NCI-H2227 treated with DMSO at 0.1 percent for 48 hours (cell line): ENCODE results near the gene CXCR3.
"Not testable (repeated sequence)": the region's sequence is repeated elsewhere in the genome, so short reads cannot be mapped to it uniquely, and the experiment has no call there.

Experiments used
- DNase-seq: peaks from one replicate; lab custom pipeline; 2025; lab: John Stamatoyannopoulos, UW

Gene CXCR3

DNA sequence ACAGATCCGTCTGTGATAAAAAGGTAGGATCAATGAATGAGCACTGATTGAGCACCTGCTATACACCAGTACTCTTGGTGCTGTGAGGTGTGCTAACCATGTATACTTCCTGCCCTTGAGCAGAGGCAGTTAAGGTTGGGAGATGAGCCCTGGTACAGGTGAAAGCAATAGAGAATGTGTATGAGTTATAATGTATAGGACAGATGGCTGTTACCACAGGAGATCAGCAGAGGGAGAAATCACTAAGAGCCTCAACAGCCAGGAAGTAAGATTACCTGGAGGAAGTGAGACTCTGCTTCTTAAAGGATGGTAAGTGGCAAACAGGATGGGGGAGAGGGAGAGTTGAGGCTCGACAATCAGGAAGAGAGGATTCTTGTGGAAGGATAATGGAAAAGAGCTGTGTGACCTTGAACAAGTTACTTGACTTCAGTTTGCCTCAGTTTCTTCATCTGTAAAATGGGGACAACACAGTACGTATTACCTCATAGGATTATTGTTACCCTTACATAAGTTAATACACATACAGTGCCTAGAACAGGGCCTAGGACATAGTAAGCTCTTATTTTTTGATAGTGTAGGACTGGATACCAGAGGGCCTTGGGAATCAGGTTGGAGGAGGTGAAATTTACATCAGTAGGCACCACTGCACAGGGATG lies 9.1 kb downstream of the CXCR3 start:
- no peak for DNase-seq

DNA sequence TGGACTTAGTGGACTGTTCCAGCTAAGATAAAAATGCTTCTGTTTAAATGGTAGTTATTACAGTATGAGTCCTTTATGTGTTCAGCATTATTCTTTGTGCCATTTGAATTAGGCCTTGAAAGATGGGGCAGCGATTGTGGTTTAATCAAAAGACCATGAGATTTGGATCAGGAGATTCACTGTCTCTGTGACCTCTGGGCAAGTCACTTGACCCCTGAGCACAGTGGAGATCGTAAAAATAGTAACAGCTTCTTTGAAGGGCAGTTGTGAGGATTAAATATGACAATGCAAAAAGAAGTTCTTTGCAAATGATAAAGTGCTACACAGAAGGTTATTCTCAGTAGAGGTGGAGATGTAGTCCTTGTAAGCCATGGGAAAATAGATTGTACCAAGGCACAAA lies 10.8 kb downstream of the CXCR3 start:
- DNase-seq, result no peak

DNA sequence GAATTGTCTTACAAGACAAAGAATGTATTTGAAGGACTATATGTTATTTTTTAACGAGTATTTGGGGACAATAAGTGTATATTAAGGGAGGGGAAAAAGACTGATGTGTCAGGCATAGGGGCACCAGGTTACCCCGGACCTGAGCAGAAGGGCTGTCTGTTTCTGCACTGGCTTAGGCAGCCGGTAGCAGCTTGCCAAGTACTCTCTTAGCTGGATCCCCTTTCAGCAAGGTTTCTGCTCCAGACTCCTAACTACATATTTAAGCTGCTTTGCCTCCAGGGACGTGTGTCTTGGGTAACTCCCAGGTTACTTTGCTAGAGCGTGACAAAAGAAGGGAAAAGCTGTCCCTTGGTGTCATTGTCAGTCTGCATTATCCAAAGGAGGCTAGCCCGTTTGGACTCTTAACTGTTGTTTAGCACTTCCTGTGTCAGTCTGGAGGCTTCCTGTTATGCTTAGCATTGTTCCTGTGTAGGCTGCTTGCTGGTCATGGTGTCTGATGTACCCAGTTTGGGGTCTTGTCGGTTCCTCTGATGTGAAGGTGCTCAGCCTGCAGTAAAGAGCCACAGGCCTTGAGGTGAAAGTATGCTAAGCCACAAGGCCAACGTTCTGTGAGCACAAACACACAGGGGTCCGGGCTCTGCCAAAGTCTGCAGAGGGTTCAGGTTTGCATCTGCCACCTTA lies 11.6 kb downstream of the CXCR3 start:
- no peak for DNase-seq

DNA sequence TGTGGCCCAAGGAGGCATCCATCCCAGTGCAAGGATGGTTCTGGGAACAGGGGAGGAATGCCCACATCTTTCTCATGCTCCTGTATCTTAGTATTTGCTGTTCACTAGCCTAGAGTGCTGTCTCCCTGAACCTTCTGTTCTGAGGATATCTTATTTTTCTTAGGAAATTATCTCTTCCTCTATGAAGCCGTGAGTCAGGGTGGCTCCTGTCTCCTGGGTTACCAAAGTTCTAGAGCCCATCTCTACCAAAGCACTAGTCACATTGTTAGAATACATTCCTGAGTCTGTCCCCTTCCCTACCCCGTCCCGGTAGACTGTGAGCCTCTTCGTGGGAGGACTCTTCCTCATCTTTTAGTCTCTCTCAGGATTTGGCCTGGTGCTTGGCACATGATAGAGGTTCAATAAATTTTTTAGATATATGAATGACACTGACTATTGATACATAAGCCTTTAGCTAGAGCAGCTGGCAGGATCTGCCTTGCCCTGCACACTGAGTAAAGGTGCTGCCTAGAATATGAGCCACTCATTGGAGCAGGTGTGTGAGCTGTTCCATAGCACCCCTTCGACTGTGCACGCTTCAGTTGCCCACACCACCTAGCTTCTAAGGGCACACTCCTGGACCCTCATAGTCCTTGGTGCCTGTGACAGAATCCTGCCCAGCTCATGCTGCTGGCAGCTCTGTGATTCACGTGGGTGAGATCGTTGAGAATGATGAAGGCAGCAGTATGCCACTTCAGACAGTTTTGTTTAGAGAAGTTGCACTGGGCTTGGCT lies 13.3 kb downstream of the CXCR3 start:
- no peak for DNase-seq

DNA sequence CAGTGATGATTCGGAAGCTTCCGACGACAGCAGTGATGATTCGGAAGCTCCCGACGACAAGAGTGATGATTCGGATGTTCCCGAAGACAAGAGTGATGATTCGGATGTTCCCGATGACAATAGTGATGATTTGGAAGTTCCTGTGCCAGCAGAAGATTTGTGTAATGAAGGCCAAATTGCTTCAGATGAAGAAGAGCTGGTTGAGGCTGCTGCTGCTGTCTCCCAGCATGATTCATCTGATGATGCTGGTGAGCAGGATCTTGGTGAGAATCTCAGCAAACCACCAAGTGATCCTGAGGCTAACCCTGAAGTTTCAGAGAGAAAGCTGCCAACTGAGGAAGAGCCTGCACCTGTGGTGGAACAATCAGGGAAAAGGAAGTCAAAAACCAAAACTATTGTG lies 14.2 kb downstream of the CXCR3 start:
- no peak for DNase-seq

DNA sequence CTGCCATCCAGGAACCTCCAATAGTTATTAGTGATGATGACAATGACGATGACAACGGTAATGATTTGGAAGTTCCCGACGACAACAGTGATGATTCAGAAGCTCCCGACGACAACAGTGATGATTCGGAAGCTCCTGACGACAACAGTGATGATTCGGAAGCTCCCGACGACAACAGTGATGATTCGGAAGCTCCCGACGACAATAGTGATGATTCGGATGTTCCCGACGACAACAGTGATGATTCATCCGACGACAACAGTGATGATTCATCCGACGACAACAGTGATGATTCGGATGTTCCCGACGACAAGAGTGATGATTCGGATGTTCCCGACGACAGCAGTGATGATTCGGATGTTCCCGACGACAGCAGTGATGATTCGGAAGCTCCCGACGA lies 14.7 kb downstream of the CXCR3 start:
- DNase-seq, result no peak

DNA sequence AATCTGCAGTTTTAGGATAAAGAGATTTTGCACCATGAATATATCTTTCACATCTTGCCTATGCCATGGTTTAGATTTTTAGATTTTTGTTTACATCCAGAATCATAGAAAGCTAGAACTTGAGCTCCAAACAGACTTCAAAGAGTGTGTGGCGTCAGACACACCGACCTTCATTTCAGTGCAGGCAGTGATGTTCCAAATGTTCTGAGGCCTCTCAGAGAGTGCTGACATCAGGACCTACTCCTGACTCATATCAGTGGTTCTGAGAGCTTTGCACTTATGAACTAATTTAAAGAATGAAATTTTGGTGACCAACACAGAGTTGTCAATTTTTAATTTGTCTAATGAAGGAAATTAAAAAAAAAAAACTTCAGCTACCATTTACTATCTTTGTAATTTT lies 18.3 kb downstream of the CXCR3 start:
- no peak for DNase-seq

DNA sequence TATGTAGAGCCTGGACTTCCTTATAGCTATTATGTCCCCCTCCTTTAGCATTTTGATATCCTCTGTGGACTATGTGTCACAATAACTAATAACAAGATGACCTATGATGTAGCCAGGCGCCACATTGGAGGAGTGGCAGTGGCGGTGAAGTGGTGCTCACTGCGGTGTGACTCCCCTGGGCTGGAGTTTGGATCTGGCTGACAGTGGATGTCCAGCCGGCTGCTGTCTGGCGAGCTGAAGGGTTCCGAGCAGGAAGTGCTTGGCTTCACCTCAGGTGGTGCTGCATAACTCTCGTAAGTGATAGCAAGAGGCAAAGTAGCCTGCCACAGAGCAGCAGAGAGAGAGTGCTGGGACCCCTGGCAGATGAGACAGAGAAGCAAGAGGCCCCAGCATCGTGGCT lies 25.1 kb downstream of the CXCR3 start:
- DNase-seq, result not testable (repeated sequence)

DNA sequence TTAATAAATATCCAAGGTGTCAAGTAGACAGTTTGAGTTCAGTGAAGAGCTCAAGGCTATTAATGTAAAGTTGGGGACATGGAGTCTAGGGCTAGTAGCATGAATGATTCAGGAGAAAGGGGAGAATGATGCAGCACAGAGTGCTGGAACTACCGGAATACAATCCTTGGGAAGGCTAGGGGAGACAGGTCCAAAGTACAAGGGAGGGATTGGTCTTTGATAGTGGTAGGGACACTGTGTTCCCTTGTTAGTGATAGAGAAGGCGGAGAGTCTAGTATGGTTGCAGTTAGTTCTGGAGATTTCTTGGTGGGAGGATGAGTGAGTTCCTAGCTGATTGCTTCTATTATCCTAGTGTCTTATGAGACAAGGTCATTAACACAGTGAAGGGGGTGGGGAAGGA lies 31.4 kb downstream of the CXCR3 start:
- no peak for DNase-seq

DNA sequence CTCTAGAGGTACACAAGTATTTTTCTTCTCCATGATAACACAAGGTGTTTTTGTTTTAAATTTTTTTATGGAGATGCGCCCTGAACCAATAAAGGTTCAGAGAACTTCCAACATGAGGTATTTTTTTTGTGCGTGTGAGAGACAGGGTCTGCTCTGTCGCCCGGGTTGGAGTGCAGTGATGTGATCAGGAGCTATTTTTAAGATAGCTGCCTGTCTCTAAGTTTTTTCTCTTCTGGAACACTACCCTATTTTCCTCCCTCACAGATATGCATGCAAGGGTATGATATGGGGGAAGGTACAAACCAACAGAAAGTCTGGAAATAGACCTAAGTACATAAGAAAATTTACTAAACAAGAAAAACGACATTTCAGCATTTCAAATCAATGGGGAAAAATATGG lies 37.1 kb downstream of the CXCR3 start:
- no peak for DNase-seq

DNA sequence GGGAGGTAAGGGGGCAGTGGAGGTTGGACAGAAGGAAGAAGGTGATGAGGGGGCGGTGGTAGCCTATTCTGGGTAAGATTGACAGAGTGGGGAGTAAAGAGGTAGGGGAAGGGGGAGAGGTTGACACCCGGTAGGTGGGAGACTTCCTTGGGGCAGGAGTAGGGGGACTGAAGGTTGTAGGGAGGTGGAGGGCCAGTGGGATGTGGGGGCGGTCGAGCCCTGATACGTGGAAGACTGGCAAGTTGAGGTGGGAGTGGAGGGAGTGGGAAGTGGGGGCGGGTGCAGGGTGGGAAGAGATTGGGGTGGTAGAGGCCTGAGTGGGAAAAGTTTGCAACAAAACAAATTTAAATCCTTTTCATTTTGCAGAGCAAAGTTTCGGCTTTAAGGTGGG lies 38.3 kb downstream of the CXCR3 start:
- no peak for DNase-seq

DNA sequence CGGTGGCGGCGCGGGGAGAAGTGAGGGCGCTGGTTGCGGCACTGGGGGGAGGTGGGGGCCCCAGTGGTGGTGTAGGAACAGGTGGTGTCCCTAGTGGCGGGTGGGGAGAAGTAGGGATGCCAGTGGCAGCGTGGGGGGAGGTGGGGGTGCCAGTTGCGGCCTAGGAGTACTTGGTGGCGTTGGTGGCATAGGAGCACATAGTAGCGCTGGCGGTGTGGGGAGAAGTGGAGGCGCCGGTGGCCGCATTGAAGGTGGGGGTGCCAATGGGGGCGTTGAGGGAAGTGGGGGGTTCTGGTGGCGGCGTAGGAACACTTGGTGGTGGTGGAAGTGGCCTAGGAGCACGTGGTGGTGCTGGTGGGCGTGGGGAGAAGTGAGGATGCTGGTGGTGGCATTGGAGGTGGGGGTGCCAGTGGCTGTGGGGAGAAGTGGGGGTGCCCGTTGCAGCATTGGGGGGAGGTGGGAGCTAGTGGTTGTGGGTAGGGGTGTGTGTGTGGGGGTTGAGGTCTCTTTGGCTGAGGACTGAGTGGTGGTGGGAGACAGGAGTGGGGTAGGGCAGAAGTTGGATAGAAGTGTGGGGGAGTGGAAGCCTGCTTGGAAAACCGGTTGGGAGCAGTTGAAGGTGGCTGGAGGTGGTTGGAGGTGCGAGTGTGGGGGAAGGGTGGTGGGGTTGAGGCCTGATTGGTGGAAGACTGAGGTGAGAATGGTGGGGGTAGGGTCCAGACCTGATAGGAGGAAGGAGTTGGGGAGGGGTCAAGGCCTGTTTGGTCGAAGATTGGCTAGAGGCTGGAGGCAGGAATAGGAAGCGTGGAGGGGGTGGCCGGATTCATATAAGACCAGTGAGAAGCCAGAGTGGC lies 38.9 kb downstream of the CXCR3 start:
- DNase-seq, result no peak

DNA sequence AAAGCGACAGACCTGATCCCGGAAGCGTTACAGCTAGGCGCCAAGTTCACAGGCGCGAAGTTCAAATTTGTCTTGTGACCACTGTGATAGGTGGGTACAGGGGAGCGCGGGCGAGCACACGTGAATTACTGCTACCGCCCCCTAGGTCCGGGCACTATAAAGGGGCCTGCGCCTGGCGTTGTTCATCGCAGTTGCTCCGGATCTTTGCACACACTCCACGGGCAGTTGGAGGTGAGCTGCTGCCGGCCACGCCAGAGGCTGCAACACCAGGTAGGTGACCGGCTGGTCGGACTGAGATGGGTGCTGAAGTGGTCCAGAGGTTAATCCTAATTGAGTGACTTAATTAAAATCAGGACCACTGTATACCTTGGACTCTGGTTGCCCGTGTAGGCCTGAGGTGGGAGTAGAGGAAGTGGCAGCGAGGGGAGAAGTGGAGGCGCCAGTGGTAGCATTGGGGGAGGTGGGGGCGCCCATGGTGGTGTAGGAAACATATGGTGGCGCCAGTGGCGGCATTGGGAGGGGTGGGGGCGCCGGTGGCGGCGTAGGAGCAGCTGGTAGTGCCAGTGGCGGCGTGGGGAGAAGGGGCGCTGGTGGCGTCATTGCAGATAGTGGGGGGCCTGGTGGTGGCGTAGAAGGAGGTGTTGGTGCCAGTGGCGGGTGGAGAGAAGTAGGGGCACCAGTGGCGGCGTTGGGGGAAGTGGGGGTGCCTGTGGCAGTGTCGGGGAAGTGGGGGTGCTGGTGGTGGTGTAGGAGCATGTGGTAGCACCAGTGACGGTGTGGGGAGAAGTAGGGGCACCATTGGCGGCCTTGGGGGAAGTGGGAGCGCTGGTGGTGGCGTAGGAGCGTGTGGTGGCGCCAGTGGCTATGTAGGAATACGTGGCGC lies 39.8 kb downstream of the CXCR3 start, which contains the start of gene GCNA:
Gene GCNA, plus strand, starts transcription at position 185 of the 883 bp plus-strand sequence. CDS start 2,385 bp downstream, outside the sequence.
- DNase-seq, result no peak

DNA sequence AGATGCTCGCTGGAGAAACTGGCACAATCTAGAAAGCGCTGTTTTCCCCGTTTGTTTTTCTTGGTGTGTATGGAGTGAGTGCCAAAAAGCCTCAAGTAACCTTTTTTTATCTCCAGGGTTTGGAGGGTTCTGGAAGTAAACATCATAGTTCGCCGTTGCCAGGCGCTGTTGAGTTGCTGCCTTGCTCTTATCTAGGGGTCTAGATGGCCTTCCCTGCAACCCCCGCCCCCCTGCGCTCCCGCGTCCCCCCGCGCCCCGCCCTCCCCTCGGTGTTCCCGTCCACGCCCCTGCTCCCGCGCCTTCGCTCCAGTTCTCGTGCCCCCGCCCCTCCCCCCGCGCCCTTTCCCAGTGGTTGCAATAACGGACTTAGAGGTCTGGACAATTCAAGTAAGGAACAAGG lies 40.6 kb downstream of the CXCR3 start:
- no peak for DNase-seq

DNA sequence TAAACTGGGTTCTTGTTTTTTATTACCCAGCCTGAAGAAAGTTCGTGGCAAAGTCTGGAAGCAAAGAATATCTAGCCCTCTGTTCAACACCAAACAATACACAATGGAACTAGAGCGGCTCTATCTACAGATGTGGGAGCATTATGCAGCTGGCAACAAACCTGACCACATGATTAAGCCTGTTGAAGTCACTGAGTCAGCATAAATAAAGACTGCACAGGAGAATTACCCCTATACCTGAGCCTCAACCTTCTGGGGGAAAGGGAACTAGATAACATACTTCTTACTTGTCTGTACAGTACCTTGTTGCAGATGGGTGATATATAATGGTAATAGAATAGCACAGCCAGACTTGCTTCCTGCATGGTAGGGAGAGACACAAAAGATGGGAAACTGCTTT lies 44.7 kb downstream of the CXCR3 start:
- no peak for DNase-seq

DNA sequence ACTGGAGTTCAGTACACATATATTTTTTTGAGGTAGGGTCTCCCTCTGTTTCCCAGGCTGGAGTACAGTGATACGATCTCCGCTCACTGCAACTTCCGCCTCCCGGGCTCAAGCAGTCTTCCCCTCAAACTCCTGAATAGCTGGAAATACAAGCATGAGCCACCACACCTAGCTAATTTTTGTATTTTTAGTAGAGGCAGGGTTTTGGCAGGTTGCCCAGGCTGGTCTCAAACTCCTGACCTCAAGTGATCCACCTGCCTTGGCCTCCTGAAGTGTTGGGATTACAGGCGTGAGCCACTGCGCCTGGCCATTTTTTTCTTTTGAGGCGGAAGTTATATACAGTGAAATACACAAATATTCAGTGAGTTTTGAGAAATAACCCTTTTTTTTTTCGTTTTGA lies 46.9 kb downstream of the CXCR3 start:
- not testable (repeated sequence) for DNase-seq
